ENCODE data around the gene TECTA. TPM values are rescaled to one million over a fixed set of nuclear protein-coding genes. Genes with fewer than 3 reads are reported as not detected.
"Not testable (repeated sequence)": the region's sequence is repeated elsewhere in the genome, so short reads cannot be mapped to it uniquely, and the experiment has no call there.

TECTA gene
- total and polyA plus RNA-seq, 4 donors: 2.1 to 5.5 (median 3.8) TPM

DNA sequence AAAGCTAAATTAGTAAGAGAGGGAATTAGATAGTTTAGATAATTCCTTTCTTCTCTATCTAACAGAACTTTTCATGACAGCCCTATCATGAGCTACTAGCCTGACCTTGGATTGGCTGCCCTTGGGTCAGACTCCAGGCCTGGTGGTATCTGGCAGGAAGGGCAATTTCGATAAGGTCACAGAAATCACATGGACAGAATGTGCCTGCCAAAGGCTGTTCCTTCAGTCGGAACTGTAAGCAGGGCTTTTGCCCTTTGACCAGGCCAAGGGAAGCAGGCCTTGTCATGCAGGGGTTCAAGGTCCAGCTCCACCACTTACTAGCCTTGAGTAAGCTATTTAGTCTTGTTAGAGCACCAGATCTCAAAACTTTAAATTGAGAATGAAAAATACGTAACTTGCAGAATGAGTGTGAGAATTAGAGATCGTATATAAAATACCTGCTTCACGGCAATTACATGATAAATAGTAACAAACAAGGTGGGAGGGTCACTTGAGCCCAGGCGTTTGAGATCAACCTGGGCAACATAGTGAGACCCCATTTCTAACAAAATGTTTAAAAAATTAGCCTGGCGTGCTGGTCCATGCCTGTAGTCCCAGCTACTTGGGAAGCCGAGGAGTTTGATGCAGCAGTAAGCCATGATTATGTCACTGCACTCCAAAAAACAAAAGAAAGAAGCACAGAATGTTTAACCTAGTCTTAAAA, 130.7 kb downstream of the TECTA start:
- no peak for DNase-seq (ENCODE audit: low read depth in 4 of 6, low spot score in 6 of 6)
- no peaks in the 10 kb centered on the region for H3K36me3 ChIP-seq (ENCODE audit: control insufficient read depth, insufficient read depth, low read length)
- WGBS (ENCODE audit: insufficient coverage): 90% methylated on average over 5 of the region's 8 CpGs
- H3K27me3 ChIP-seq (ENCODE audit: control insufficient read depth, insufficient read depth, low read length): no peaks in the 10 kb centered on the region
- no peaks in the 10 kb centered on the region for H3K9me3 ChIP-seq (ENCODE audit: control insufficient read depth, insufficient read depth, low read length)
- H3K27ac ChIP-seq (ENCODE audit: low read depth, low read length): no peak overlapping the region
- H3K4me3 ChIP-seq (ENCODE audit: low read depth, low read length): no peak overlapping the region
- H3K4me1 ChIP-seq (ENCODE audit: control insufficient read depth, insufficient read depth, low read length): peaks cover 1% of the 10 kb centered on the region

GRCh38 chr11:121235057-121235456, 134.0 kb downstream of the TECTA start:
- no peaks in the 10 kb centered on the region for H3K9me3 ChIP-seq (ENCODE audit: control insufficient read depth, insufficient read depth, low read length)
- no peak overlapping the region for H3K27ac ChIP-seq (ENCODE audit: low read depth, low read length)
- no peak for DNase-seq (ENCODE audit: low read depth in 4 of 6, low spot score in 6 of 6)
- no peaks in the 10 kb centered on the region for H3K27me3 ChIP-seq (ENCODE audit: control insufficient read depth, insufficient read depth, low read length)
- no CpG with 5 or more reads among the region's 3 CpGs for WGBS (ENCODE audit: insufficient coverage)
- H3K4me3 ChIP-seq (ENCODE audit: low read depth, low read length): no peak overlapping the region
- no peaks in the 10 kb centered on the region for H3K36me3 ChIP-seq (ENCODE audit: control insufficient read depth, insufficient read depth, low read length)
- H3K4me1 ChIP-seq (ENCODE audit: control insufficient read depth, insufficient read depth, low read length): peaks cover 5% of the 10 kb centered on the region

DNA sequence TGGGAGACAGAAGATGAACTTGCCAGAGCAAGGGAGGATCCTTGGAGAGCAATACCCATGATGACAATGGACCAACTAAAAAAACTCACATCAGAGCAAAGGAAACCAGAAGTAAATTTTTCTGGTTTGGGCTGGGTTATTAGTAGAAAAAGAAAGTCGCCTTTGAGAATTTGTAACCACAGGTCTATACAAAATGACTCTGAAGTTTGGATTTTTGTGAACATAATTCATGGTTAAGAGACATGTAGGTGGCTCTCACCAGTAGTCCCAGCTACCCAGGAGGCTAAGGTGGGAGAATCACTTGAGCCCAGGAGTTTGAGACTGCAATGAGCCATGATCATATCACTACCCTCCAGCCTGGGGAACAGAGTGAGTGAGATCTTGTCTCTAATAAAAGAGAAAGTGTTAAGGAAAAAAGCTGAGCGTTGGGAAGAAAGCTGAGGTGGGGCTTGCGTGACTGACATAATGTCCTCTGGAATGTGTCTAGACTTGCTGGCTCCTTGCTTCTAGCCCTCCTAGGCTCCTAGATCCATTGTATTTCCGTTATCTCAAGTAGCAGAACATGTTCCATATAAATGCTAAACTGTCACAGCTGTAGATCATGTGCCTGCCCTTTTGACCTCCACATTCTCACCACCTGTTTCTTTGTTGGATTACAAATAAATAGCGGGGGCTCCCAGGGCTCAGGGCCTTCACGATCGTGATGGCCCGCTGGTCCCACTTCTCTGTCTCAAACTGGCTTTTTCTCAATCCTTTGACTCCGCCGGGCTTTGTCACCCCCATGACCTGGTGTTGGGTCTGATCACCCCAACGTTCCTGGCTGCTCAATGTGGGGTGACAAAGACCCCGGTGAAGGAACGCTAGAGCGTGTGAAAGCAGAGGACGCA, 135.3 kb downstream of the TECTA start:
- Histone ChIP-seq H3K4me1 (ENCODE audit: control insufficient read depth, insufficient read depth, low read length) (peaks cover 8% of the 10 kb centered on the region), H3K9me3 (ENCODE audit: control insufficient read depth, insufficient read depth, low read length) (no peaks in the 10 kb centered on the region), H3K27me3 (ENCODE audit: control insufficient read depth, insufficient read depth, low read length) (no peaks in the 10 kb centered on the region), H3K27ac (ENCODE audit: low read depth, low read length) (no peak overlapping the region), H3K4me3 (ENCODE audit: low read depth, low read length) (no peak overlapping the region), H3K36me3 (ENCODE audit: control insufficient read depth, insufficient read depth, low read length) (no peaks in the 10 kb centered on the region)
- WGBS (ENCODE audit: insufficient coverage): 45% methylated on average over 14 of the region's 15 CpGs
- DNase-seq (ENCODE audit: low read depth in 4 of 6, low spot score in 6 of 6): no peak

- peaks cover 14% of the 10 kb centered on the region for H3K4me1 ChIP-seq (ENCODE audit: control insufficient read depth, insufficient read depth, low read length)
- not testable (repeated sequence) for DNase-seq (ENCODE audit: low read depth in 4 of 6, low spot score in 6 of 6); H3K9me3 ChIP-seq (ENCODE audit: control insufficient read depth, insufficient read depth, low read length); H3K27ac ChIP-seq (ENCODE audit: low read depth, low read length); H3K27me3 ChIP-seq (ENCODE audit: control insufficient read depth, insufficient read depth, low read length); H3K36me3 ChIP-seq (ENCODE audit: control insufficient read depth, insufficient read depth, low read length); H3K4me3 ChIP-seq (ENCODE audit: low read depth, low read length)
- WGBS (ENCODE audit: insufficient coverage): 77% methylated on average over 2 of the region's 6 CpGs
Observed at GRCh38 chr11:121237247-121237646, 136.2 kb downstream of the TECTA start.

- Histone ChIP-seq H3K4me3 (ENCODE audit: low read depth, low read length) (no peak overlapping the region), H3K27me3 (ENCODE audit: control insufficient read depth, insufficient read depth, low read length) (no peaks in the 10 kb centered on the region), H3K4me1 (ENCODE audit: control insufficient read depth, insufficient read depth, low read length) (peaks cover 14% of the 10 kb centered on the region), H3K36me3 (ENCODE audit: control insufficient read depth, insufficient read depth, low read length) (no peaks in the 10 kb centered on the region), H3K9me3 (ENCODE audit: control insufficient read depth, insufficient read depth, low read length) (no peaks in the 10 kb centered on the region), H3K27ac (ENCODE audit: low read depth, low read length) (no peak overlapping the region)
- DNase-seq (ENCODE audit: low read depth in 4 of 6, low spot score in 6 of 6): peak in 1 of 6 donors; percentile 22
- 49% methylated on average over 10 of the region's 12 CpGs for WGBS (ENCODE audit: insufficient coverage)
Observed at GRCh38 chr11:121237686-121238658, 136.9 kb downstream of the TECTA start.

GRCh38 chr11:121238956-121239355, 137.9 kb downstream of the TECTA start:
- Histone ChIP-seq H3K9me3 (ENCODE audit: control insufficient read depth, insufficient read depth, low read length) (no peaks in the 10 kb centered on the region), H3K27me3 (ENCODE audit: control insufficient read depth, insufficient read depth, low read length) (no peaks in the 10 kb centered on the region), H3K4me3 (ENCODE audit: low read depth, low read length) (no peak overlapping the region)

DNA sequence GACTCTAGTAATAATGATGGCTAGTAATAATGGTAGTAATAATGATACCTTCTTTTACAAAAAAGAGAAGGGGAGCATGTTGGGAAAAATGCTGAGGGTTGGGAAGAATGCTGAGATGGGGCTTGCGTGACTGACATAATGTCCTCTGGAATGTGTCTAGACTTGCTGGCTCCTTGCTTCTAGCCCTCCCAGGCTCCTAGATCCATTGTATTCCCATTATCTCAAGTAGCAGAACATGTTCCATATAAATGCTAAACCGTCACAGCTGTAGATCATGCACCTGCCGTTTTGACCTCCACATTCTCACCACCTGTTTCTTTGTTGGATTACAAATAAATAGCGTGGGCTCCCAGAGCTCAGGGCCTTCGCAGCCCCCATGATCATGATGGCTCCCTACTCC, 139.0 kb downstream of the TECTA start:
- DNase-seq (ENCODE audit: low read depth in 4 of 6, low spot score in 6 of 6); H3K9me3 ChIP-seq (ENCODE audit: control insufficient read depth, insufficient read depth, low read length); H3K27ac ChIP-seq (ENCODE audit: low read depth, low read length); H3K4me3 ChIP-seq (ENCODE audit: low read depth, low read length); H3K36me3 ChIP-seq (ENCODE audit: control insufficient read depth, insufficient read depth, low read length); H3K27me3 ChIP-seq (ENCODE audit: control insufficient read depth, insufficient read depth, low read length): not testable (repeated sequence)
- peaks cover 14% of the 10 kb centered on the region for H3K4me1 ChIP-seq (ENCODE audit: control insufficient read depth, insufficient read depth, low read length)
- WGBS (ENCODE audit: insufficient coverage): 80% methylated on average over 2 of the region's 5 CpGs

More at GRCh38 chr11:121238956-121239355, 137.9 kb downstream of the TECTA start:
- Histone ChIP-seq H3K4me1 (ENCODE audit: control insufficient read depth, insufficient read depth, low read length) (peaks cover 14% of the 10 kb centered on the region), H3K36me3 (ENCODE audit: control insufficient read depth, insufficient read depth, low read length) (no peaks in the 10 kb centered on the region), H3K27ac (ENCODE audit: low read depth, low read length) (no peak overlapping the region)
- no peak for DNase-seq (ENCODE audit: low read depth in 4 of 6, low spot score in 6 of 6)

DNA sequence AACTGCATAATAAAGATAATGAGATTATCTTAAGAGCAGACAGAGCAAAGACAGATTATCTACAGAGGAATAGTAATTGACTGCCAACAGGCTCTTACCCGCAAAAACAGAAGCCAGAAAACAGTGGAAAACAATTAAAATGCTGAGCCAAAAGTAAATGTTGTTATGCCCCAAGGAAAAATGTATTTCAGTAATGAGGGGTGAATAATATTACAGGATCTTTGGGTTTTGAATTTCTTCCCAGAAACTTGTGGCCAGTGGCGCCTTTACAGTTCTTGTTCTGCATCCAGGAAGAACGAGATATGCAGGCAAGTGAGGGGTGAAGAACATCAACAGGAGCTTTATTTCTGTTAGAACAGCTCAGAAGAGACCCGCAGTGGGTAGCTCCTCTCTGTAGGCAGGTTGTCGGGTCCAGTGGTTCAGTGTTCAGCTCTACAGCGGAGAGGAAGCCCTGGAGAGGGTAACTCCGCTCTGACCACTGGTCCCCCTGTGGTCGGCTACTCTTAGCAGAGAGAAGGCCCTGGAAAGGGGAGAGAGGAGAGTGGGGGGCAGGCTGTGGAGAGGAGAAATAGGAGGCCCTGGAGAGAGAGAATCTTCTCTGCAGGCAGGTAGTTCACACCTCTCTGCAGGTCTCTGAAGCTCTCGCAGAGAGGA, 139.7 kb downstream of the TECTA start:
- Histone ChIP-seq H3K9me3 (ENCODE audit: control insufficient read depth, insufficient read depth, low read length) (no peaks in the 10 kb centered on the region), H3K27ac (ENCODE audit: low read depth, low read length) (no peak overlapping the region), H3K4me1 (ENCODE audit: control insufficient read depth, insufficient read depth, low read length) (peaks cover 14% of the 10 kb centered on the region), H3K4me3 (ENCODE audit: low read depth, low read length) (no peak overlapping the region), H3K36me3 (ENCODE audit: control insufficient read depth, insufficient read depth, low read length) (no peaks in the 10 kb centered on the region), H3K27me3 (ENCODE audit: control insufficient read depth, insufficient read depth, low read length) (no peaks in the 10 kb centered on the region)
- peak in 1 of 6 donors; percentile 32 for DNase-seq (ENCODE audit: low read depth in 4 of 6, low spot score in 6 of 6)
- WGBS (ENCODE audit: insufficient coverage): 92% methylated on average over 8 of the region's 9 CpGs
